Suprapubic skin (tissue), 4 donors: ENCODE measurements around the gene GLIS1. TPM values are rescaled to one million over a fixed set of nuclear protein-coding genes. Genes with fewer than 3 reads are reported as not detected.

Source experiments
- DNase-seq, 2 donors: peaks; one replicate each; pipeline ENCODE4 v3.0.0-alpha.2; 2019; ENCODE audit warnings: low spot score in 2 of 2
- H3K27ac ChIP-seq: fragments of 200-600 bp; sonication (generic); one replicate; pipeline ENCODE4 v1.5.1; 2019
- H3K27me3 ChIP-seq: fragments of 200-600 bp; sonication (generic); one replicate; pipeline ENCODE4 v1.5.1; 2019
- H3K36me3 ChIP-seq: fragments of 200-600 bp; sonication (generic); one replicate; pipeline ENCODE4 v1.5.1; 2019
- H3K4me1 ChIP-seq: fragments of 200-600 bp; sonication (generic); one replicate; pipeline ENCODE4 v1.5.1; 2019
- H3K4me3 ChIP-seq: fragments of 200-600 bp; sonication (generic); one replicate; pipeline ENCODE4 v1.5.1; 2019; ENCODE audit warnings: mild to moderate bottlenecking
- H3K9me3 ChIP-seq: fragments of 200-600 bp; sonication (generic); one replicate; pipeline ENCODE4 v1.5.1; 2019
- CTCF ChIP-seq, 2 donors: fragments of 200-600 bp in 1 of 2; fragments of 450-650 bp in 1 of 2; sonication (generic) in 1 of 2; IDR thresholded peaks; one replicate each; pipeline ENCODE4 v1.5.1; 2016 to 2019; ENCODE audit warnings: antibody characterized with exemption in 2 of 2, mild to moderate bottlenecking in 1 of 2, moderate library complexity in 1 of 2
- EP300 ChIP-seq: sonication (generic); formaldehyde crosslinking; IDR thresholded peaks from one replicate; pipeline ENCODE4 v1.6.1; 2017; ENCODE audit warnings: antibody characterized with exemption
- POLR2A ChIP-seq, 2 donors: fragments of 450-650 bp; IDR thresholded peaks; one replicate each; pipeline ENCODE4 v1.6.1; 2017; ENCODE audit warnings: antibody characterized with exemption in 2 of 2, mild to moderate bottlenecking in 2 of 2, moderate library complexity in 2 of 2
- POLR2AphosphoS5 ChIP-seq, 3 donors: sonication (generic); formaldehyde crosslinking; IDR thresholded peaks; one replicate each; pipeline ENCODE4 v1.6.1; 2017; ENCODE audit warnings: antibody characterized with exemption in 3 of 3
- WGBS: methylation state at CpG from one replicate; pipeline ENCODE4 v1.1.5; 2018; 5-methylcytosine and 5-hydroxymethylcytosine counted together
- total RNA-seq, 4 donors: library from RNA; depleted of rRNA; stranded (reverse); fragments of >200 nt; gene quantifications; one replicate each; pipeline ENCODE4 v1.1.0, GENCODE V29; 2016

GLIS1 gene
- total RNA-seq, 4 donors from 2014 or later = 0.34 to 1.5 (median 0.59) TPM

GRCh38 chr1:53544728-53545515, 194.0 kb downstream of the GLIS1 start:
- no peak overlapping the region for H3K4me3 ChIP-seq
- no peaks in the 10 kb centered on the region for H3K9me3 ChIP-seq
- DNase-seq = peak; percentile 31 to 71
- no peak for TF ChIP-seq POLR2A (IDR thresholded peaks at IDR 0.05)
- no peak for TF ChIP-seq POLR2AphosphoS5 (IDR thresholded peaks at IDR 0.05)
- TF ChIP-seq CTCF (IDR thresholded peaks at IDR 0.05) = no peak
- peaks cover 11% of the 10 kb centered on the region for H3K4me1 ChIP-seq
- no peaks in the 10 kb centered on the region for H3K27me3 ChIP-seq
- H3K36me3 ChIP-seq = no peaks in the 10 kb centered on the region
- 94% methylated on average over 5 of the region's 6 CpGs for WGBS
- no peak overlapping the region for H3K27ac ChIP-seq

DNA sequence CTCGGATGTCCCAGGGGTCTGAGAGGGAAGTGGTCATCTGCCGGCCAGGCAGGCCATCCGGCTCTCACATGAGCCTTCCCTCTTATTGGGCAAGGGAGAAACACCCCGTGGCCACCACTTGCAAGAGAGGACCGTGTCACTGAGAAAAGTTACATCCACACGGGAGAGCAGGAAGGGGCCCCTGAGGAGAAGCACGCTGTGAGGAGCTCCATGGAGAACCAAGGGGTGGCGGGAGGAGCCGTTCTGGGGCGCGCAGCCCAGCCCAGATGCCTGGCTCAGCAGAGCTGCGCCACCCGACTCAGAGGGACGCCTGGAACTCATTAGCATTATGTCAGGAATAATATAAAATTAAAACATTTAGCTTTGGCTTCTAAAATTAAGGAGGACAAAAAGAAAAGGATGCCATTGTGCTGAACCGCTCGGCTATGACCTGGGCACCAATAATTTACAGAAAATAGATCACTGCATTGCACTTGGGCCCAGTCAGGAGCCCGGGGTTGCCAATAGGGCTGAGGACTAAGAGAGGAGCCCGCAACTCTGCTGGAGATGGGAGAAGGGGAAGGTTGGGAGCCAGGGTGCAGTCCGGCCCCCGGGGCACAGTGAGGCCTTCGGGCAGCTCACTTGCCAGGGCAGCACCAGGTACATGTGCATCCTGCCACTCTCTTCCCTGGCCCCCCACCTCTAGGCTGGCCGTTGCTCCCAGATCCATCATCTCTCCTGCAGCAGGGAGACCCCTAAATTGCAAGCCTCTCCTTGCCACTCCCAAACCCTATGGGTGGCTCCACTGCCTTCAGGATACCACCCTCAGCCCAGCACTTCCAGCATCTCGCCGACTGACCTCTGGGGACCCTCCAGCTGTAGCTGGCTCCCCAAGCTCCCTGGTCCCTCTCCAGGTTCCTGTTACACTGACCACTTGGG, 194.9 kb downstream of the GLIS1 start:
- 68% methylated on average over 24 of the region's 24 CpGs for WGBS
- H3K4me3 ChIP-seq = no peak overlapping the region
- no peaks in the 10 kb centered on the region for H3K27me3 ChIP-seq
- H3K9me3 ChIP-seq = no peaks in the 10 kb centered on the region
- peaks cover 8% of the 10 kb centered on the region for H3K4me1 ChIP-seq
- peak overlapping the region; percentile 30 for H3K27ac ChIP-seq
- TF ChIP-seq POLR2AphosphoS5 (IDR thresholded peaks at IDR 0.05) (no peak), POLR2A (IDR thresholded peaks at IDR 0.05) (no peak), EP300 (no peak), CTCF (IDR thresholded peaks at IDR 0.05) (no peak)
- peak; percentile 61 to 74 for DNase-seq
- no peaks in the 10 kb centered on the region for H3K36me3 ChIP-seq

- TF ChIP-seq POLR2A (IDR thresholded peaks at IDR 0.05) (no peak), CTCF (IDR thresholded peaks at IDR 0.05) (no peak), POLR2AphosphoS5 (IDR thresholded peaks at IDR 0.05) (no peak), EP300 (no peak)
- H3K27ac ChIP-seq = peak overlapping the region; percentile 30
- no peak overlapping the region for H3K4me3 ChIP-seq
- DNase-seq = peak; percentile 51 to 67
- H3K9me3 ChIP-seq = no peaks in the 10 kb centered on the region
- H3K36me3 ChIP-seq = no peaks in the 10 kb centered on the region
- WGBS = 83% methylated on average over 13 of the region's 14 CpGs
- H3K4me1 ChIP-seq = peaks cover 8% of the 10 kb centered on the region
- no peaks in the 10 kb centered on the region for H3K27me3 ChIP-seq
Observed at GRCh38 chr1:53543130-53543777, 195.7 kb downstream of the GLIS1 start.

GRCh38 chr1:53542551-53542950, 196.4 kb downstream of the GLIS1 start:
- DNase-seq = peak in 1 of 2 donors; percentile 71
- H3K4me3 ChIP-seq = no peak overlapping the region
- no peak overlapping the region for H3K27ac ChIP-seq
- no peaks in the 10 kb centered on the region for H3K36me3 ChIP-seq
- TF ChIP-seq EP300 (no peak), POLR2AphosphoS5 (IDR thresholded peaks at IDR 0.05) (no peak), POLR2A (IDR thresholded peaks at IDR 0.05) (no peak), CTCF (IDR thresholded peaks at IDR 0.05) (no peak)
- no peaks in the 10 kb centered on the region for H3K9me3 ChIP-seq
- no peaks in the 10 kb centered on the region for H3K27me3 ChIP-seq
- H3K4me1 ChIP-seq = peaks cover 8% of the 10 kb centered on the region
- WGBS = 70% methylated on average over 5 of the region's 5 CpGs
